ENCODE results near the gene PLCL2.
"Not testable (repeated sequence)": the region's sequence is repeated elsewhere in the genome, so short reads cannot be mapped to it uniquely, and the experiment has no call there.

The PLCL2 gene

GRCh38 chr3:17088017-17088416 is 203.3 kb downstream of the PLCL2 start:
- no peak for DNase-seq

GRCh38 chr3:17088602-17089313 is 204.0 kb downstream of the PLCL2 start:
- peak; percentile 64 for DNase-seq

GRCh38 chr3:17089314-17089700 is 204.6 kb downstream of the PLCL2 start:
- DNase-seq: no peak

- DNase-seq: no peak
Observed at GRCh38 chr3:17090280-17090983, 205.7 kb downstream of the PLCL2 start.

- DNase-seq: no peak
Observed at GRCh38 chr3:17091910-17092582, 207.3 kb downstream of the PLCL2 start.

- DNase-seq: no peak
Observed at GRCh38 chr3:17092583-17092933, 207.8 kb downstream of the PLCL2 start.

- no peak for DNase-seq
Observed at GRCh38 chr3:17094551-17094950, 209.8 kb downstream of the PLCL2 start.

GRCh38 chr3:17103579-17103978 is 218.8 kb downstream of the PLCL2 start:
- no peak for DNase-seq

- DNase-seq: not testable (repeated sequence)
Observed at GRCh38 chr3:17106801-17107200, 222.0 kb downstream of the PLCL2 start.

GRCh38 chr3:17110660-17111396 is 226.1 kb downstream of the PLCL2 start:
- no peak for DNase-seq

- DNase-seq: no peak
Observed at GRCh38 chr3:17111586-17111985, 226.8 kb downstream of the PLCL2 start.

GRCh38 chr3:17115186-17115585 is 230.4 kb downstream of the PLCL2 start:
- DNase-seq: no peak

GRCh38 chr3:17116007-17116600 is 231.3 kb downstream of the PLCL2 start:
- DNase-seq: no peak

GRCh38 chr3:17118771-17119170 is 234.0 kb downstream of the PLCL2 start:
- no peak for DNase-seq

- DNase-seq: no peak
Observed at GRCh38 chr3:17119201-17120072, 234.7 kb downstream of the PLCL2 start.

GRCh38 chr3:17120115-17120514 is 235.4 kb downstream of the PLCL2 start:
- no peak for DNase-seq

GRCh38 chr3:17121336-17121735 is 236.6 kb downstream of the PLCL2 start:
- no peak for DNase-seq

GRCh38 chr3:17122758-17123157 is 238.0 kb downstream of the PLCL2 start:
- no peak for DNase-seq

GRCh38 chr3:17125738-17126442 is 241.1 kb downstream of the PLCL2 start:
- no peak for DNase-seq

GRCh38 chr3:17128671-17129070 is 243.9 kb downstream of the PLCL2 start:
- not testable (repeated sequence) for DNase-seq

GRCh38 chr3:17129556-17129955 is 244.8 kb downstream of the PLCL2 start:
- DNase-seq: no peak

Measured in stimulated activated CD8-positive, alpha-beta memory T cell treated with anti-CD3 and anti-CD28 coated beads, Interleukin-4, amount 100 ng/mL, for 48 hours (primary cell).